T-helper 2 cell treated with Interferon-gamma antibody and Interleukin-4, amounts not matched to agents 5 μg/mL and 100 μg/mL, for 36 hours (primary cell): ENCODE measurements around the gene MYO1E.
"Not testable (repeated sequence)": the region's sequence is repeated elsewhere in the genome, so short reads cannot be mapped to it uniquely, and the experiment has no call there.

ENCODE experiments used
- DNase-seq: peaks from one replicate; pipeline ENCODE4 v3.0.0; 2021; ENCODE audit warnings: low spot score
- H3K27ac Mint-ChIP-seq: one replicate; pipeline ENCODE4 v1.8.0; 2021; ENCODE audit warnings: mild to moderate bottlenecking, mixed read lengths
- H3K27me3 Mint-ChIP-seq: one replicate; pipeline ENCODE4 v1.8.0; 2021; ENCODE audit warnings: low read depth, mixed read lengths
- H3K36me3 Mint-ChIP-seq: one replicate; pipeline ENCODE4 v1.8.0; 2021; ENCODE audit warnings: low read depth, mixed read lengths
- H3K4me1 Mint-ChIP-seq: one replicate; pipeline ENCODE4 v1.8.0; 2021; ENCODE audit warnings: low read depth, mixed read lengths
- H3K4me3 Mint-ChIP-seq: one replicate; pipeline ENCODE4 v1.8.0; 2022; ENCODE audit warnings: mild to moderate bottlenecking, moderate library complexity, mixed read lengths
- H3K9me3 Mint-ChIP-seq: one replicate; pipeline ENCODE4 v1.8.0; 2021; ENCODE audit warnings: mixed read lengths

Gene MYO1E

GRCh38 chr15:59352189-59352588 lies 20.5 kb downstream of the MYO1E start:
- peaks cover 29% of the 10 kb centered on the region for H3K27me3 Mint-ChIP-seq

GRCh38 chr15:59350421-59350732 lies 22.3 kb downstream of the MYO1E start:
- Mint-ChIP-seq H3K4me3 (peak overlapping the region; percentile 50), H3K27ac (peak overlapping the region; percentile 33), H3K27me3 (peaks cover 30% of the 10 kb centered on the region), H3K36me3 (peaks cover 9% of the 10 kb centered on the region), H3K9me3 (no peaks in the 10 kb centered on the region), H3K4me1 (peaks cover 55% of the 10 kb centered on the region)
- DNase-seq, result no peak

More at GRCh38 chr15:59352189-59352588, 20.5 kb downstream of the MYO1E start:
- Mint-ChIP-seq H3K4me3 (no peak overlapping the region), H3K36me3 (peaks cover 9% of the 10 kb centered on the region), H3K4me1 (peaks cover 57% of the 10 kb centered on the region), H3K27ac (no peak overlapping the region), H3K9me3 (no peaks in the 10 kb centered on the region)
- no peak for DNase-seq

GRCh38 chr15:59349680-59350420 lies 22.8 kb downstream of the MYO1E start:
- no peaks in the 10 kb centered on the region for H3K9me3 Mint-ChIP-seq
- peak overlapping the region; percentile 50 for H3K4me3 Mint-ChIP-seq
- H3K27ac Mint-ChIP-seq, result peak overlapping the region; percentile 33
- peaks cover 52% of the 10 kb centered on the region for H3K4me1 Mint-ChIP-seq
- H3K27me3 Mint-ChIP-seq, result peaks cover 28% of the 10 kb centered on the region
- peaks cover 7% of the 10 kb centered on the region for H3K36me3 Mint-ChIP-seq
- DNase-seq, result peak; percentile 44

- Mint-ChIP-seq H3K9me3 (no peaks in the 10 kb centered on the region), H3K4me3 (no peak overlapping the region), H3K36me3 (peaks cover 6% of the 10 kb centered on the region), H3K4me1 (peaks cover 39% of the 10 kb centered on the region), H3K27me3 (peaks cover 39% of the 10 kb centered on the region), H3K27ac (no peak overlapping the region)
- no peak for DNase-seq
Observed at GRCh38 chr15:59347915-59348314, 24.8 kb downstream of the MYO1E start.

- peaks cover 46% of the 10 kb centered on the region for H3K27me3 Mint-ChIP-seq
- no peak overlapping the region for H3K4me3 Mint-ChIP-seq
- H3K4me1 Mint-ChIP-seq, result peaks cover 36% of the 10 kb centered on the region
- no peak overlapping the region for H3K27ac Mint-ChIP-seq
- no peak for DNase-seq
- peaks cover 11% of the 10 kb centered on the region for H3K36me3 Mint-ChIP-seq
- no peaks in the 10 kb centered on the region for H3K9me3 Mint-ChIP-seq
Observed at GRCh38 chr15:59346951-59347350, 25.7 kb downstream of the MYO1E start.

GRCh38 chr15:59345326-59345725 lies 27.3 kb downstream of the MYO1E start:
- peaks cover 10% of the 10 kb centered on the region for H3K36me3 Mint-ChIP-seq
- DNase-seq, result no peak
- peaks cover 22% of the 10 kb centered on the region for H3K4me1 Mint-ChIP-seq
- H3K9me3 Mint-ChIP-seq, result no peaks in the 10 kb centered on the region
- H3K27ac Mint-ChIP-seq, result no peak overlapping the region
- H3K27me3 Mint-ChIP-seq, result peaks cover 53% of the 10 kb centered on the region
- no peak overlapping the region for H3K4me3 Mint-ChIP-seq

- H3K27me3 Mint-ChIP-seq, result peaks cover 56% of the 10 kb centered on the region
- H3K4me3 Mint-ChIP-seq, result no peak overlapping the region
- no peak overlapping the region for H3K27ac Mint-ChIP-seq
- peaks cover 8% of the 10 kb centered on the region for H3K36me3 Mint-ChIP-seq
- peaks cover 13% of the 10 kb centered on the region for H3K4me1 Mint-ChIP-seq
- no peak for DNase-seq
- H3K9me3 Mint-ChIP-seq, result no peaks in the 10 kb centered on the region
Observed at GRCh38 chr15:59344311-59344710, 28.4 kb downstream of the MYO1E start.

- no peak overlapping the region for H3K27ac Mint-ChIP-seq
- peaks cover 8% of the 10 kb centered on the region for H3K36me3 Mint-ChIP-seq
- DNase-seq, result no peak
- H3K27me3 Mint-ChIP-seq, result peaks cover 49% of the 10 kb centered on the region
- H3K4me1 Mint-ChIP-seq, result peaks cover 3% of the 10 kb centered on the region
- no peaks in the 10 kb centered on the region for H3K9me3 Mint-ChIP-seq
- no peak overlapping the region for H3K4me3 Mint-ChIP-seq
Observed at GRCh38 chr15:59340325-59340724, 32.3 kb downstream of the MYO1E start.

GRCh38 chr15:59339252-59339672 lies 33.4 kb downstream of the MYO1E start:
- Mint-ChIP-seq H3K9me3 (no peaks in the 10 kb centered on the region), H3K27me3 (peaks cover 51% of the 10 kb centered on the region), H3K4me3 (no peak overlapping the region), H3K36me3 (peaks cover 8% of the 10 kb centered on the region), H3K4me1 (no peaks in the 10 kb centered on the region), H3K27ac (no peak overlapping the region)
- no peak for DNase-seq

- no peak for DNase-seq
- Mint-ChIP-seq H3K4me3 (no peak overlapping the region), H3K27ac (no peak overlapping the region), H3K9me3 (no peaks in the 10 kb centered on the region), H3K4me1 (peaks cover 2% of the 10 kb centered on the region), H3K27me3 (peaks cover 47% of the 10 kb centered on the region), H3K36me3 (peaks cover 6% of the 10 kb centered on the region)
Observed at GRCh38 chr15:59338414-59338813, 34.3 kb downstream of the MYO1E start.

- not testable (repeated sequence) for H3K4me3 Mint-ChIP-seq, DNase-seq, H3K27ac Mint-ChIP-seq, H3K9me3 Mint-ChIP-seq, H3K4me1 Mint-ChIP-seq, H3K36me3 Mint-ChIP-seq
- H3K27me3 Mint-ChIP-seq, result peaks cover 38% of the 10 kb centered on the region
Observed at GRCh38 chr15:59336725-59337124, 35.9 kb downstream of the MYO1E start.

GRCh38 chr15:59335207-59335786 lies 37.4 kb downstream of the MYO1E start:
- Mint-ChIP-seq H3K4me3 (no peak overlapping the region), H3K27ac (no peak overlapping the region), H3K4me1 (peaks cover 3% of the 10 kb centered on the region), H3K9me3 (no peaks in the 10 kb centered on the region), H3K36me3 (no peaks in the 10 kb centered on the region), H3K27me3 (peaks cover 42% of the 10 kb centered on the region)
- DNase-seq, result no peak

GRCh38 chr15:59334076-59334415 lies 38.6 kb downstream of the MYO1E start:
- no peak overlapping the region for H3K27ac Mint-ChIP-seq
- H3K9me3 Mint-ChIP-seq, result no peaks in the 10 kb centered on the region
- H3K4me3 Mint-ChIP-seq, result no peak overlapping the region
- H3K4me1 Mint-ChIP-seq, result peaks cover 3% of the 10 kb centered on the region
- no peak for DNase-seq
- peaks cover 40% of the 10 kb centered on the region for H3K27me3 Mint-ChIP-seq
- no peaks in the 10 kb centered on the region for H3K36me3 Mint-ChIP-seq

- H3K9me3 Mint-ChIP-seq, result no peaks in the 10 kb centered on the region
- H3K4me1 Mint-ChIP-seq, result peaks cover 5% of the 10 kb centered on the region
- H3K27ac Mint-ChIP-seq, result no peak overlapping the region
- no peak for DNase-seq
- H3K27me3 Mint-ChIP-seq, result peaks cover 45% of the 10 kb centered on the region
- H3K36me3 Mint-ChIP-seq, result no peaks in the 10 kb centered on the region
- no peak overlapping the region for H3K4me3 Mint-ChIP-seq
Observed at GRCh38 chr15:59333401-59334075, 39.1 kb downstream of the MYO1E start.
